ENCODE results near the gene ARPC4. TPM values are rescaled to one million over a fixed set of nuclear protein-coding genes. Genes with fewer than 3 reads are reported as not detected.

The ARPC4 gene
- total RNA-seq, 6 donors from 2014 or later = 88.3 to 186 (median 158) TPM

DNA sequence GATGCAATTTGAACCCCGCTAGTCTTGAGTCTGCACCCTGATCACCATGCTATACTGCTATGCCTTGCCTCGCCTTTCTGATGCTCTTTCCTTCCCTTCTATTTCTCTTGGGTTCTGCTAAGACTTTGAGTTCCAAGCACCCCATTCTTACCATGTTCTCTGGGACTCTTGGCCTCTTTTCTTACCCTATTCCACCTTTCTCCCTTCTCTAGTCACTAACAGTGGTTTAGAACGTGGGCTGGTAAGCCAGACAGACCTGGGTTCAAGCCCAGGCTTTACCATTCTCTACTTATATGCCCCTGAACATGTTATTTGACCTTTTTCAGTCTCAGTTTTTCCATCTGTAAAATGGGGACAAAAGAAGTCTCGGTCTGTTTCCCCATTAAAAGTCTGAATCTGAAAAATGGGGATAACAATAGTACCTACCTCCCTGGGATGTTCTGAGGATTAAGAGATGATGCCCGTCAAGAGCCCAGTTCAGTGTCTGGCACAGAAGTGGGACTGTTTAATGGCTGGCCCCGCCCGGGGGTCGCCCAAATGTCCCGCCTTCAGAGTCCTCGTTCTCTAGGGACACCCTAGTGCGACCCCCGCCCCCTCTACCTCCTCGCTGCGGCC is 985 bp upstream of the ARPC4 start:
- ATAC-seq (ENCODE audit: low FRiP score in 2 of 2) (no peak), DNase-seq (no peak)
- Histone ChIP-seq H3K4me3 (peak overlapping the region; percentile 66 to 100 (median 92)), H3K36me3 (peaks cover 5 to 27% (median 19%) of the 10 kb centered on the region in 4 donors), H3K27me3 (no peaks in the 10 kb centered on the region), H3K27ac (peak overlapping the region; percentile 91 to 99 (median 98)), H3K9me3 (no peaks in the 10 kb centered on the region), H3K4me1 (peaks cover 28 to 42% (median 33%) of the 10 kb centered on the region in 4 donors)
- TF ChIP-seq EP300 (IDR thresholded peaks at IDR 0.05) (no peak), POLR2A (IDR thresholded peaks at IDR 0.05) (peak in 2 of 4 donors; percentile 51 to 64), POLR2AphosphoS5 (IDR thresholded peaks at IDR 0.05) (no peak)
- TF ChIP-seq, protein P1, sequence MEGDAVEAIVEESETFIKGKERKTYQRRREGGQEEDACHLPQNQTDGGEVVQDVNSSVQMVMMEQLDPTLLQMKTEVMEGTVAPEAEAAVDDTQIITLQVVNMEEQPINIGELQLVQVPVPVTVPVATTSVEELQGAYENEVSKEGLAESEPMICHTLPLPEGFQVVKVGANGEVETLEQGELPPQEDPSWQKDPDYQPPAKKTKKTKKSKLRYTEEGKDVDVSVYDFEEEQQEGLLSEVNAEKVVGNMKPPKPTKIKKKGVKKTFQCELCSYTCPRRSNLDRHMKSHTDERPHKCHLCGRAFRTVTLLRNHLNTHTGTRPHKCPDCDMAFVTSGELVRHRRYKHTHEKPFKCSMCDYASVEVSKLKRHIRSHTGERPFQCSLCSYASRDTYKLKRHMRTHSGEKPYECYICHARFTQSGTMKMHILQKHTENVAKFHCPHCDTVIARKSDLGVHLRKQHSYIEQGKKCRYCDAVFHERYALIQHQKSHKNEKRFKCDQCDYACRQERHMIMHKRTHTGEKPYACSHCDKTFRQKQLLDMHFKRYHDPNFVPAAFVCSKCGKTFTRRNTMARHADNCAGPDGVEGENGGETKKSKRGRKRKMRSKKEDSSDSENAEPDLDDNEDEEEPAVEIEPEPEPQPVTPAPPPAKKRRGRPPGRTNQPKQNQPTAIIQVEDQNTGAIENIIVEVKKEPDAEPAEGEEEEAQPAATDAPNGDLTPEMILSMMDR (IDR thresholded peaks at IDR 0.05) = no peak
- WGBS, 2 donors = 18 to 26% methylated on average over 8 to 13 of the region's 14 CpGs

DNA sequence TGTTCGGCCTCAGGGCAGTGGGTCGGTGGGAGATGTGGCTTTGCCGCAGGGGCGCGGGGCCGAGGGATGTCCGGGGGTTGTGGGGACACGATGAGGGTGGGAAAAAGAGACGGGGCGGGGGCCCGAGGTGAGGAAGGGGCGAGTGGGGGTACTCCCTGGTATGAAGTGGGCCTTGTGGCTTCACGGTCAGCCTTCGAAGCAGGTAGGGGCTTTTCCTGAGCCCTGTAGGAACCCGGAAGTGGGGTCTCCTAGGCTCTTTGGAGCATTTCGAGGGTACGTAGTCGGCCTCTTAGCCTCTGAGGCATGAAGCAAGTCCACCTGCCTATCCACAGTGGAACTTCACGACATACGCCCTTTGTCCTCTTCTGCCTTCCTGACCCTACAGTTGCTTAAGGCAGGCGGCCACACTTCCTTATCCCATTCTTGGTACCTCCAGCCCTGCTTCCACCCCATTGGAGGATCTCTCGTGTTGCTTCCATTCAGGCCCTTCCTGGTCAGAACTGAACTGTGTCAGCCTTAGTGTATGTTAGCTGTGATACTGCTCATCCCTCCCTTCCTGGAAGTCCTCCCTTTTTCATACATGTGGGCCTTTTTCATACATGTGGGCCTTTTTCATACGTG is 389 bp downstream of the ARPC4 start:
- Histone ChIP-seq H3K27me3 (no peaks in the 10 kb centered on the region), H3K4me1 (peaks cover 28 to 46% (median 33%) of the 10 kb centered on the region in 4 donors), H3K4me3 (peak overlapping the region; percentile 66 to 100 (median 92)), H3K27ac (peak overlapping the region; percentile 91 to 99 (median 98)), H3K9me3 (no peaks in the 10 kb centered on the region), H3K36me3 (peaks cover 13 to 35% (median 23%) of the 10 kb centered on the region in 4 donors)
- ATAC-seq (ENCODE audit: low FRiP score in 2 of 2) (peak; percentile 47 to 54), DNase-seq (peak in 1 of 2 donors; percentile 68)
- WGBS, 2 donors = 3% methylated on average over 10 to 23 of the region's 23 CpGs
- TF ChIP-seq, protein P1 (IDR thresholded peaks at IDR 0.05) = peak in 3 of 6 experiments; percentile 7 to 15 (median 12)
- TF ChIP-seq EP300 (IDR thresholded peaks at IDR 0.05) (no peak), POLR2AphosphoS5 (IDR thresholded peaks at IDR 0.05) (peak in 1 of 2 donors; percentile 10)

DNA sequence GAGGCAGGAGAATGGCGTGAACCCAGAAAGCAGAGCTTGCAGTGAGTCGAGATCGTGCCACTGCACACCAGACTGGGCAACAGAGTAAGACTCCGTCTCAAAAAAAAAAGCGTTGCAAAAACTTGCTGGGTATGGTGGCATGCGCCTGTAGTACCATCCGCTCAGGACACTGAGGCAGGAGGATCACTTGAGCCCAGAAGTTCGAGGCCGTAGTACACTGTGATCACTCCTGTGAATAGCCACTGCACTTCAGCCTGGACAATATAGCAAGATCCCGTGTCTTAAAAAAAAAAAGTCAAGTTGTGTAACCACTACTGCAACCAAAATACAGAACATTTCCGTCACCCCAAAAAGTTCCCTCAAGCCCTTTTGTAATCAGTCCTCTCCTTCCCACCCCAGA is 1.5 kb downstream of the ARPC4 start:
- TF ChIP-seq, protein P1 (IDR thresholded peaks at IDR 0.05) = no peak
- TF ChIP-seq EP300 (IDR thresholded peaks at IDR 0.05) (no peak), POLR2A (IDR thresholded peaks at IDR 0.05) (no peak), POLR2AphosphoS5 (IDR thresholded peaks at IDR 0.05) (no peak)
- Histone ChIP-seq H3K27ac (peak overlapping the region in 1 of 4 donors; percentile 11), H3K4me3 (peak overlapping the region in 1 of 4 donors; percentile 66), H3K9me3 (no peaks in the 10 kb centered on the region), H3K36me3 (peaks cover 19 to 35% (median 26%) of the 10 kb centered on the region in 4 donors), H3K4me1 (peaks cover 28 to 46% (median 33%) of the 10 kb centered on the region in 4 donors), H3K27me3 (no peaks in the 10 kb centered on the region)
- 91 to 92% methylated on average over 11 of the region's 11 CpGs for WGBS, 2 donors
- ATAC-seq (ENCODE audit: low FRiP score in 2 of 2) (no peak), DNase-seq (no peak)

DNA sequence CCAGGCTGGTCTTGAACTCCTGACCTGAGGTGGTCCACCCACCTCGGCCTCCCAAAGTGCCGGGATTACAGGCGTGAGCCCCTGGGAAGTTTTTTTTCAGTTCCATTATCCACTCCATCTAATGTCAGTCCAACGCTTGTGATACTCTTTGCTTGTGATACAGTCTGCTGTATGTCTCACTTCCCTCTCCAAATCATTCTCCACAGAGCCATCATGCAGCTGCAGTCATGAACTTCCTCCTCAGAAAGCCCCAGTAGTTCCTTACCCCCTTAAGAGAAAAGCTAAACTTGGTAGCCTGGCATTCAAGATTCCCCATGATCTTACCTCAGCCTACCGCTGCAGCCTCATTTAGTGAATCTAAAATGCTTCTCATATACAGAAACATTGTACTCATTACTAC is 2.3 kb downstream of the ARPC4 start:
- Histone ChIP-seq H3K27ac (no peak overlapping the region), H3K4me1 (peaks cover 28 to 46% (median 33%) of the 10 kb centered on the region in 4 donors), H3K9me3 (no peaks in the 10 kb centered on the region), H3K27me3 (no peaks in the 10 kb centered on the region), H3K36me3 (peaks cover 27 to 38% (median 32%) of the 10 kb centered on the region in 4 donors), H3K4me3 (no peak overlapping the region)
- no peak for TF ChIP-seq POLR2A (IDR thresholded peaks at IDR 0.05)
- TF ChIP-seq EP300 (IDR thresholded peaks at IDR 0.05) = no peak
- TF ChIP-seq POLR2AphosphoS5 (IDR thresholded peaks at IDR 0.05) = no peak
- TF ChIP-seq, protein P1 (IDR thresholded peaks at IDR 0.05) = no peak
- 87 to 89% methylated on average over 5 of the region's 5 CpGs for WGBS, 2 donors
- DNase-seq (no peak), ATAC-seq (ENCODE audit: low FRiP score in 2 of 2) (no peak)

Measured in upper lobe of left lung (tissue), 6 donors.